CD4-positive, alpha-beta T cell treated with Interleukin-6 for 4 hours (primary cell): ENCODE measurements around the gene TCEAL3.
A peak's percentile ranks its signal among the peaks of the same experiment; 100 is the strongest.
"Not testable (repeated sequence)": the region's sequence is repeated elsewhere in the genome, so short reads cannot be mapped to it uniquely, and the experiment has no call there.

Experiments used
- DNase-seq: peaks from one replicate; pipeline ENCODE4 v3.0.0-alpha.2; 2020; ENCODE audit warnings: mixed read lengths

TCEAL3 gene

DNA sequence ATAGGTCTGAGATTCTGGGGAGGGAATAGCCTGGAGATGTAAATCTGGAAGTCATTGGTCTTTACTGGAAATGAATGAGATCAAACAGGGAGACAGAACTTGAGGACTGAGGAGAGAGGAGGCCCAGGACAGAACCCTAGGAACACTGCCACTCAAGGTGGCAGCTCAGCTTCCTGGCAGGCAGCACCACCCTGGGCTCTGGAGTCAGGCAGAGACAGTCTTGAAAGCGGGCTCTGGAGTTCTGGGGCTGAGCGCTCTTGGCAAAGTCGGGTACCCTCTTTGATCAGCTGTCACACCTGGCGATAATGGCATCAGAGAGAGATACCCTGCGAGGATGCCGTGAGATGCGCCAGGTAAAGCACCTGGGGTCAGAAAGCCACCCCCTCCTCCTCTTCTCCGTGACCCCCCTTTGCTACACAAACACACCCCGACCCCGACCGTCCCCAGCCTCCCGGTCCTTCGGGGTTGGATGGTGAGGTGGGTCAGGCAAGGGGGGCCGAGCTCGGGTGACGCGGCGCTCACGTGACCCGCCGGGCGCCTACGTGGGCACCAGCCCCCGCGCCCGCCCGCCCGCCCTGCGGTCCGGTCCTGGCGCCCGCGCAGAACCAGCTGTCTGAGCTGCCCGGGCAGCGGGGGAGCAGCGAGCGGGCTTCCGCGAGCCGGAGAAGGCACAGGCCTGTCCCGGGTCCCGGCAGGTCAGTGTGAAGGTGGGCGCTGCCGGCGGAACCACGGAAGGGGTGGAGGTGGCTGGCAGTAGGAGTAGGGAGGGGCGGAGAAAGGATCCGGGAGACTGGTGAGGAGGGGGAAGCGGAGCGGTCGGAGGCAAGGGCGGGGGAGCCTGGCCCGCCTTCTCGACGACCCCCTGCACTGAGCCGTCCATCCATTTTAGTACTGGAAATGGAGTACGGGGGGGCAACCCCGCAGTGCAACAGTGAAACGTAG, at the start of gene TCEAL3:
TCEAL3 (plus strand) TSS at position 600 of the 942 bp plus-strand sequence. CDS start 1,102 bp downstream, outside the sequence.
- peak; percentile 56 for DNase-seq

DNA sequence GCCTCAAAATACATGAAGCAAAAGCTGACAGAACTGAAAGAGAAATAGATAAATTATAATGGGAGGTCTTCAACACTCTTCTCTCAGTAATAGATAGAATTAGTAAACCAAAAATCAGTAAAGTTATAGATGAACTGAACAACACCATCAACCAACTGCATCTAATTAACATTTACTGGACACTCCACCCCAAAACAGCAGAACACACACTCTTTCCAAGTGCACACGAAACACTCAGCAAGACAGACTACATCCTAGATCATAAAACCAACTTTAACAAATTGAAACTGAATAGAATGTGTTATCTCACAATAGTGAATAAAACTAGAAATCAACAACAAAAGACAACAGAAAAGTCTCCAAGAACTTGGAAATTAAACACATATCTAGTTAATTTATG, 47.5 kb upstream of the TCEAL3 start:
- DNase-seq: no peak

DNA sequence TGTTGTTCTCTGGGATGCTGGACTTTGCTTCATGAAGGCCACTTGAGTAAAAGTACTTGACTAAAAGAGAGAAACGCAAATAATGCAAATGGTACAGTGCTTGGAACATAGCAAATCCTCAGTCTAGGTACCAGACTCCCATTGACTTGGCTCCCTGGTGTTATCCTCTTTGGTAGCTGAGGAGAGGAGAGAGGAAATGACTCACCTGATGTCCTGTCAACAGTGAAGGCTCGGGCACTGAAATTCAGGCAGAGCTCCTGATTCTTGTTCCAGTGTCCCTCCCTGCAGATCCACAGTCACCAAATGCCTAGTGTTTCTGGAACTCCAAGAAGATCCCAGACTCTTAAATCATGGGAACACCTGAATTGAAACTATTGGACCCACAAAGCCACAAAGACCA, 45.0 kb upstream of the TCEAL3 start:
- no peak for DNase-seq

- DNase-seq: no peak
These were observed 42.6 kb upstream of the TCEAL3 start for GRCh38 chrX:103565197-103565596.

DNA sequence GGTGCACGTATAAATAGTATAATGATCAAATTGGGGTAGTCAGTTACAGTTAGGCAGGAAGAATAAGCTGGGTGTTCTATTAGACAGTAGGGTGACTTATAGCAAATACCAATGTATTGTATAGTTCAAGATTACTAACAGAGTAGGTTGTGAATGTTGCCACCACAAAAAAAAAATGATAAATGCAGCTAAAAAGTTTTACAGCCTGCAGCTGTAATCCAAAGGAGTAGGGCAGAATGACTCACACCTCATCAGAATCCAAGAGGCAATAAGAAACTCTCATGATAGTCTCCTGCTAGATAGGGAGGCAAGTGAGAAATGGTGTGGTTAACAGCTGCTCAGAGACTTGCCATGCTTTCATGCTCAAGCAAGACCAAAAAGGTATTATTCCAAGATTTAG, 42.0 kb upstream of the TCEAL3 start:
- DNase-seq: no peak

DNA sequence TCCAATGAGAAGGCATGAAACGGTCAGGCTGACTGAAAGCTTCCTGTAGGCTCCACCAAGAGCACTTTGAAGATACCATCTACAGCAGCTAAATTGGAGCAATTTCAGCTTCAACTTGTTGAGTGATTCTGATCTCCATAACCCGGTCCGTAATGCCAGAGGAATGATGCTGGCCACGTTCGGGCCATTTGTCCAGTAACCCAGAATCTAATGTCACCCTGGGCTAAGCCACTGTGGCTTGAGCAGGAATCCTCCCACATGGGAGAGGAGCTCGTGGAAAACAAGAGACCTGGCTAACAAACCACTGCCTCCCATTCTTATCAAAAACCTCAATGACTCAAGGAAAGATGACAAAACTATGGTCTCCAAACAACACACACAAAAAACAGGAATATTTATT, 36.6 kb upstream of the TCEAL3 start:
- no peak for DNase-seq

- DNase-seq: no peak
These were observed 36.0 kb upstream of the TCEAL3 start for GRCh38 chrX:103571726-103572125.

DNA sequence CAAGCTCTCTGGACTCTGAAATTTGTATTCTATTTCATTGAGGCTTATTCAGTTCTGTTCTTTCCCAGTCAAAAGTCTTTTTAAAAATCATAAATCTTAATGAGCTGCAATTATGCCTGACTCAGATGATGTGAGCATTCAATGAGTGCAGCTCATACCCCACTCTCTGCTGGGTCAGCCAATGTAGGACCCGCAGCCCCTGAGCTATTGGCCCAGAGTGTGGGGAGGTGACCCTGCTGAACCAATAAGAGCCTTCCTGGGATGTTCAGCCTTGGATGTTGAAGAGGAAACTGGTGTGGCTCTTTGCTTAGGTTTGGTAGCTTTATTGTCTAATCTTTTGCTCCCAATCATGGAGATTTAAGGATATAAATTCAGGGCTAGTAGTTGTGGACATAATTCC, 34.6 kb upstream of the TCEAL3 start:
- no peak for DNase-seq

GRCh38 chrX:103584596-103584995, 23.2 kb upstream of the TCEAL3 start:
- no peak for DNase-seq

DNA sequence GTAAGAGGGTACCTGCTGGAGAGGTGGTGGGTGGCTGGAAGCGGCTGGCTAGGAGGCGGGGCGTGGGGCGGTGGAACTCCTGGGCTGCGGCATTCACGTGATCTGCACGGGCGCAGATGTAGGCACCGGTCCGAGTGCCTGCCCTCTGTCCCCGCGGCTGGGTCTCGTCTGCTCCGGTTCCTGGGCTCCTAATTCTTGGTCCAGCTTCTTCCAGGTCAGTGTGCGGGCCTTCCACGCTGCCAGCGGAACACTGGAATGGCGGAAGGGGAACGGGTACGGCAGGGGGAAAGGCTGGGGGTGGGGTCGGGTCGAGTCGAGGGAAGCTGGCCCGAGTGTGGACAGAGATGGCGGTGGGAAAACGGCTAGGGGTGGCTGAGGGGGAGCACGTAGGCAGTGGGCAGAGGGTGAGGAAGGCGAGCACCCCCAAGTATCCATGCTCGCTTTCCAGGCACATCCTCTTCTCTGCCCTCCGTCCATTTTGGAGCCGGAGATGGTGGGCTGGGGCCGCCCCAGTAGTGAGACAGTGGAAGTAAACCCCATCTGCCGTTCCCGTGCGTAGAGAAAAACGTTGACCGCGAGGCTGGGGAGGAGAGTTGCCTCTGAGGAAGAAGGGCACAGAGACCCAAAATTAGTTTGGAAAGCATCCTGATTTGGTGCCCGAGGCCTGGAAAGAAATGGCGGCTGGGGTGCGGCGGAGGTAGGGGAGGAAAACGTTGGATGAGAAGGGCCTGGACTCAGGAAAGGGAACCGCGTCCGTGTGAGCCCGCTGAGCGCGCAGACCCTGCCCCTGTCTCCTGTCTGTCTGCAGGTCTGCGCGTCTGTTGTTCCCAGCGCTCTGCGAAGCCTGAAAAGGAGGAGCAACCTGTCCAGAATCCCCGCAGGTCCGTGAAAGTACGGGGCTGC, 22.1 kb upstream of the TCEAL3 start, which contains the start of gene TCEAL4:
TCEAL4 (plus strand) TSS at position 105 of the 903 bp plus-strand sequence. CDS start 1,161 bp downstream, outside the sequence.
- peak; percentile 46 for DNase-seq

DNA sequence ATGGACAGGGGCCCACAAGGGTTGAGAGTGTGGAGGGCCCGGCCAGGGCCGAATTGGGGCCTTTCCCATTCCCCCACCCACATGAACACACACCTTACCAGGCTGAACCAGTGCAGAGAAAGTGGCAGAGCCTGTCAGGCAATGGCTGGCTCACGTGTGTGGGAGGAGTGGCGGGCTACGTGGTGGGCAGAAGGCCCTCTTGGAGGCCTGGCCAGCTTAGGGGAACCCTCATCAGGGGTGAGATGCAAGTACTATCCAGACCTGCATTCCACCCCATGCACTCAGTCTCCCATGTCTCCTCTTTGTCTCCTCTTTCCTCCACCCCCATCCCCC, 21.5 kb upstream of the TCEAL3 start:
- DNase-seq: no peak

DNA sequence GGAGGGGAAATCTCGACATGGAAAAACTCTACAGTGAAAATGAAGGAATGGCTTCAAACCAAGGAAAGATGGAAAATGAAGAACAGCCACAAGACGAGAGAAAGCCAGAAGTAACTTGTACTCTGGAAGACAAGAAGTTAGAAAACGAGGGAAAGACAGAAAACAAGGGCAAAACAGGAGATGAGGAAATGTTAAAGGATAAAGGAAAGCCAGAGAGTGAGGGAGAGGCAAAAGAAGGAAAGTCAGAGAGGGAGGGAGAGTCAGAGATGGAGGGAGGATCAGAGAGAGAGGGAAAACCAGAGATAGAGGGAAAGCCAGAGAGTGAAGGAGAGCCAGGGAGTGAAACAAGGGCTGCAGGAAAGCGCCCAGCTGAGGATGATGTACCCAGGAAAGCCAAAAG, 21.1 kb upstream of the TCEAL3 start:
- no peak for DNase-seq

DNA sequence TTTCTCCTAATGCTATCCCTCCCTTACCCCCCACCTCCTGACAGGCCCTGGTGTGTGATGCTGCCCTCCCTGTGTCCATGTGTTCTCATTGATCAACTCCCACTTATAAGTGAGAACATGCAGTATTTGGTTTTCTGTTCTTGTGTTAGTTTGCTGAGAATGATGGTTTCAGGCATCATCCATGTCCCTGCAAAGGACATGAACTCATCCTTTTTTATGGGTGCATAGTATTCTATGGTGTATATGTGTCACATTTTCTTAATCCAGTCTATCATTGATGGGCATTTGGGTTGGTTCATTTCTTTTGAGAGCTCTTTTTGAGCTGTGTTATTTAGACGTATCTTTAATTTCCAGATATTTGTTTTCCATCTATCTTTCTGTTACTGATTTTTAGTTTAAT, 15.5 kb upstream of the TCEAL3 start:
- not testable (repeated sequence) for DNase-seq

GRCh38 chrX:103595202-103595601, 12.6 kb upstream of the TCEAL3 start:
- not testable (repeated sequence) for DNase-seq

DNA sequence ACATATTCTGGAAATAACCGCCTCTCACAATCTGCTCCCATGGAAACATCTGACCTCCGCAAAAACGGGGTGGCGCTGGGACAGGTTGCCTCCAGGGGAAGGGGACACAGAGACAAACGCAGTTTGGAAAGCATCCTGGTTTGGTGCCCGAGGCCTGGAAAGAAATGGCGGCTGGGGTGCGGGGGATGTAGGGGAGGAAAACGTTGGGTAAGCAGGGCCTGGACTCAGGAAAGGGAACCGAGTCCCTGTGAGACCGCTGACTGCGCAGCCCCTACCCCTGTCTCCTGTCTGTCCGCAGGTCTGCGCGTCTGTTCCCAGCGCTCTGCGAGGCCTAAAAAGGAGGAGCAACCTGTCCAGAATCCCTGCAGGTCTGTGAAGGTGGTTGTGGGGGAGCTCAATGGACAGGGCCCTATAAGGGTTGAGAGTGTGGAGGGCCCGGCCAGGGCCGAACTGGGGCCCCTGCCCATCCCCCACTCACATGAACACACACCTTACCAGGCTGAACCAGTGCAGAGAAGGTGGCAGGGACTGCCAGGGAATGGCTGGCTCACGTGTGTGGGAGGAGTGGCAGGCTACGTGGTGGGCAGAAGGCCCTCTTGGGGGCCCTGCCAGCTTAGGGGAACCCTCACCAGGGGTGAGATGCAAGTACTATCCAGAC, 672 bp downstream of the TCEAL3 start:
- no peak for DNase-seq

DNA sequence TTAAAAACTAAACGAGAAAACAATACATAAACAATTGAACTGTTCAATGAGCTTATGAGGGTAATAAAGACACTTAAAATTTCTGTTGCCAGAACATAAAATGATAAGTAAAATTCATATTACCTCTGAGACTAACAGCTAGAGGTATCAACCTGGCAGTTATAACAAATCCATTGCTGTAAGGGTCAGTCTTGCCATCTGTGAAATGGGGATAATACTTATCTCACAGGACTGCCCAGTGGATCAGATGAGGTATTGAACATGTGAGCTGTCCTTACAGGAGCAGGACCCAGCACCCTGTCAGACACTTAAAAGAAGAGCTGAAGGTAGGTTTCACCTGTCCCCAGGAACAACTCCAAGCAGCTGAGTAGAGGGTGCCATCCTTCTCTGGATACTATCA, 2.5 kb downstream of the TCEAL3 start:
- no peak for DNase-seq

GRCh38 chrX:103613362-103613890, 5.7 kb downstream of the TCEAL3 start:
- no peak for DNase-seq

DNA sequence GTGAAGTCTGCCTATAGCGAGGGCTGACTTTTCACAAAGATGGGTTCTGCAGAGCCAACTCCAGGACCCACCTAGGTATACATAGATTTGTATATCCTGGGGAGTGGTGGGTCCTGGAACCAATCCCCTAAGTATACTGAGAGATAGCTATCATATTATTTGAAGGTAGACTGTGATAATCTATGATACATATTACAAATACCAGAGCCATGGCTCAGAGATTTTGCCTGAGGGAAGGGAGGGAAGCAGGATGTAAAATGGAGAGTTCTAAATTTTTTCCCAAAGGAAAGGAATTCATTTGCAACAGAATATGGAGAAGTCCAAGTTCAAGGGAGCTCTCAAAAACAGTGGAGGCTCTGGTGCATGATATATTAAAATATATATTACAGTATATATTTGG, 7.2 kb downstream of the TCEAL3 start:
- no peak for DNase-seq

DNA sequence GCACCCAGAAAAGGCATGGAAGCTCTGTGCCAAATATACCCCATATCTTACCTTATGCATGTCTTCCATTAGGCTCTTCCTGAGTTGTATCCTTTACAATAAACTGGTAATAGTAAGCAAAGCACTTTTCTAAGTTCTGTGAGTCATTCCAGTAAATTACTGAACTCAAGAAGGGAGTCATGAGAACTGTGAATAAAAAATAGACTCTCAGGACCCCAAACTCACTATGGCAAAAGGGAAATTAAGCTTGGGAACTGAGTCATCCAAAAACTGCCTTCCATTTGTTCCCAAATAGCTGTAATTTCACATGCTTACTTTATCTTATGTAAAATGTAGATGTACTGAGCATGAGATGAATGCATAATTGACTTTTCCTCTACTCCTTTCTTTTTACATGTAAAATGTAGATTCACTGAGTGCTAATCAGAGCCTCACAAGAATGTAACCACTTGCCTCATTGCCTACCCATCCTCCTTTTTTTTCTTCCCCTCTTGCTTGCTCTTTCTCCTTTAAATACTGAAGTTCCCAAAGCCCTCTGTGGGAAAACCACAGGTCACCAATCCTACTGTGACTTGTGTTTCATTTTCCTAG, 8.1 kb downstream of the TCEAL3 start:
- DNase-seq: no peak

DNA sequence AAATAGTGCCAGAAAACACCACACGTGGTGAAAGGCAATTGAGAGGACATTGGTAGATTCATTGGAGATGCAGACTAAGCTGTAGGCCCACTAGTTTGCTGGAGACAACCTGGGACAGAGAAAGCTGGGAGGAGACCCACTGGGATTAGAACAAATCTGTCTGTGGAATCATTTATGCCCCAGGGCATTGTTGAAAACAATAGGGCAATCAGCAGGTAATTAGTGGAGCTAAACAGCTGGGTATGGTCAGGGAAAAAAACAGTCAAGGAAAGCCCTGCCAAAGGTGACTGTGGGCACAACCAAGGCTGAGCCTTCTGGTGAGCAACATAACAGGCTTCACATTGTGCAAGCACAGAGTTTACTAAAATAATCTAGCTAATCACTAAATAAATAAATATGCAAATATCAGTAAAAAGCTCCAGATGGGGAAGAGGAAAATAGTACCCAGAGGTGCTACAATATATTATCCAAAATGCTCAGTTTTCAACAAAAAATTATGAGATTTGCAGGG, 9.0 kb downstream of the TCEAL3 start:
- no peak for DNase-seq

GRCh38 chrX:103624111-103624510, 16.3 kb downstream of the TCEAL3 start:
- DNase-seq: no peak

DNA sequence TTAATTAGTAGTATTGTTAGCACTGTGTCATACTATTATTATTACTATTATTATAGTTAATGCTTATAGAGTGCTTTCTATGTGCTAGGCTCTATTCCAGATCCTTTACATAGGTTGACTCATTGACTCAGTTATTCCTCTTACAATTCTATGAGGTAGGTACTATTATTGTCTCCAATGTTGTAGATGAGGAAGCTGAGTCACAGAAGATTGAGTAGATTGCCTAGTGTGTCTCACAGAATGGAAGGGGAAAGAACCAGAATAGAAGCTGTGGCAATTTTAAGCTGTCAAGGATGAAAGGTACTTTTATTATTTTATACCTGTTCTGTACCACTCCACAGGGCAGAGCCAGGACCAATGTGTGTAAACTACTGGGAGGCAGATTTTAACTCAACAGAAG, 19.1 kb downstream of the TCEAL3 start:
- no peak for DNase-seq
